Naive thymus-derived CD8-positive, alpha-beta T cell (primary cell): ENCODE results near the gene TBXA2R. TPM values are rescaled to one million over a fixed set of nuclear protein-coding genes. Genes with fewer than 3 reads are reported as not detected.
"Not testable (repeated sequence)": the region's sequence is repeated elsewhere in the genome, so short reads cannot be mapped to it uniquely, and the experiment has no call there.

Experiments
- ATAC-seq, 2 donors: fragments of 150-1000 bp; cut with Tn5 transposase in 1 of 2; sonication (Bioruptor Pico), chemical (Tn5 transposase) in 1 of 2; 1 replicate in 1 of 2; 2 replicates in 1 of 2; pipeline ENCODE4 v1.10.0; 2021; ENCODE audit warnings: mild to moderate bottlenecking in 2 of 2, moderate library complexity in 2 of 2
- POLR2A ChIA-PET: fragments of 350-600 bp; sonication (Branson Sonifier 250); formaldehyde crosslinking; loops from one replicate; lab custom pipeline; 2021; ENCODE audit warnings: antibody characterized with exemption; lab: Charles Lee
- DNase-seq, 10 donors: peaks; one replicate each; pipeline versions ENCODE4 v3.0.0 to v3.0.0-alpha.2; 2020 to 2022
- H3K27ac Mint-ChIP-seq, 10 donors: one replicate each; pipeline ENCODE4 v1.8.0; 2020 to 2022; ENCODE audit warnings: mild to moderate bottlenecking in 10 of 10, mixed read lengths in 10 of 10, moderate library complexity in 4 of 10, inconsistent platforms in 1 of 10
- H3K27me3 Mint-ChIP-seq, 5 donors: one replicate each; pipeline ENCODE4 v1.8.0; 2021 to 2022; ENCODE audit warnings: mixed read lengths in 5 of 5
- H3K36me3 Mint-ChIP-seq, 3 donors: one replicate each; pipeline ENCODE4 v1.8.0; 2020 to 2022; ENCODE audit warnings: mixed read lengths in 3 of 3, mild to moderate bottlenecking in 2 of 3, inconsistent platforms in 1 of 3
- H3K4me1 Mint-ChIP-seq, 4 donors: one replicate each; pipeline ENCODE4 v1.8.0; 2021 to 2022; ENCODE audit warnings: mixed read lengths in 4 of 4
- H3K4me3 Mint-ChIP-seq, 10 donors: one replicate each; pipeline ENCODE4 v1.8.0; 2020 to 2022; ENCODE audit warnings: mild to moderate bottlenecking in 10 of 10, mixed read lengths in 10 of 10, moderate library complexity in 6 of 10, inconsistent platforms in 1 of 10
- H3K9me3 Mint-ChIP-seq, 9 donors: one replicate each; pipeline ENCODE4 v1.8.0; 2020 to 2022; ENCODE audit warnings: mixed read lengths in 9 of 9, mild to moderate bottlenecking in 3 of 9, inconsistent platforms in 1 of 9, moderate library complexity in 1 of 9
- polyA plus RNA-seq, 3 donors: library from polyadenylated mRNA; unstranded; fragments of 300-500 nt; fragmentation: Illumina TruSeq; gene quantifications; one replicate each; pipeline ENCODE4 v1.2.3, GENCODE V29; 2021
- total RNA-seq, 8 experiments: library from RNA in 2 of 8; stranded (reverse) in 2 of 8; gene quantifications; one replicate each; pipeline ENCODE4 v1.2.3 and lab custom pipeline; 2021 to 2026

The TBXA2R gene
- total and polyA plus RNA-seq, 5 experiments from 2014 or later: 11.7 to 26.9 (median 19.1) TPM

GRCh38 chr19:3590991-3591659, 15.6 kb downstream of the TBXA2R start:
- H3K27me3 Mint-ChIP-seq: no peaks in the 10 kb centered on the region
- POLR2A ChIA-PET: interaction anchor here (0.6 to 2.7 kb wide), 3 partner anchors 11 to 17 kb away, joined by 3 to 13 read pairs (median 8); no protein-coding TSS in a partner anchor
- H3K9me3 Mint-ChIP-seq: no peaks in the 10 kb centered on the region
- ATAC-seq: no peak
- peak overlapping the region in 4 of 10 donors; percentile 35 to 65 (median 62) for H3K27ac Mint-ChIP-seq
- H3K36me3 Mint-ChIP-seq: peaks cover 0 to 9% (median 0%) of the 10 kb centered on the region in 3 donors
- H3K4me1 Mint-ChIP-seq: peaks cover 0 to 5% (median 2%) of the 10 kb centered on the region in 4 donors
- H3K4me3 Mint-ChIP-seq: no peak overlapping the region
- DNase-seq: no peak

- POLR2A ChIA-PET: interaction anchor here (1.8 kb wide), 1 partner anchor 18 kb away, joined by 8 read pairs; no protein-coding TSS in a partner anchor
- no peak for DNase-seq
Measured at GRCh38 chr19:3589949-3590348, 16.7 kb downstream of the TBXA2R start.

GRCh38 chr19:3589439-3589838, 17.2 kb downstream of the TBXA2R start:
- peak overlapping the region in 5 of 10 donors; percentile 27 to 67 (median 46) for H3K27ac Mint-ChIP-seq
- no peaks in the 10 kb centered on the region for H3K9me3 Mint-ChIP-seq
- peaks cover 0 to 3% (median 0%) of the 10 kb centered on the region in 3 donors for H3K36me3 Mint-ChIP-seq
- ATAC-seq (no peak), DNase-seq (no peak)
- H3K4me3 Mint-ChIP-seq: no peak overlapping the region
- POLR2A ChIA-PET: interaction anchor here (1.8 kb wide), 1 partner anchor 19 kb away, joined by 8 read pairs; no protein-coding TSS in a partner anchor
- H3K27me3 Mint-ChIP-seq: no peaks in the 10 kb centered on the region
- peaks cover 0 to 5% (median 2%) of the 10 kb centered on the region in 4 donors for H3K4me1 Mint-ChIP-seq

More at GRCh38 chr19:3589949-3590348, 16.7 kb downstream of the TBXA2R start:
- Mint-ChIP-seq H3K27ac (peak overlapping the region in 1 of 10 donors; percentile 41), H3K4me3 (no peak overlapping the region), H3K36me3 (peaks cover 0 to 6% (median 0%) of the 10 kb centered on the region in 3 donors), H3K4me1 (peaks cover 0 to 5% (median 2%) of the 10 kb centered on the region in 4 donors), H3K9me3 (no peaks in the 10 kb centered on the region), H3K27me3 (no peaks in the 10 kb centered on the region)
- no peak for ATAC-seq

- Mint-ChIP-seq H3K4me3 (peak overlapping the region in 3 of 10 donors; percentile 26 to 65 (median 29)), H3K27ac (peak overlapping the region in 1 of 10 donors; percentile 50), H3K9me3 (no peaks in the 10 kb centered on the region), H3K4me1 (peaks cover 0 to 3% (median 0%) of the 10 kb centered on the region in 4 donors), H3K36me3 (no peaks in the 10 kb centered on the region), H3K27me3 (no peaks in the 10 kb centered on the region)
- DNase-seq (no peak), ATAC-seq (no peak)
- POLR2A ChIA-PET: interaction anchor here (1.0 to 3.5 kb wide), 6 partner anchors 14 to 316 kb away, joined by 3 to 39 read pairs (median 9); partner anchors contain the start of gene MFSD12
Measured at GRCh38 chr19:3586707-3587346, 19.8 kb downstream of the TBXA2R start.

- Mint-ChIP-seq H3K27me3 (no peaks in the 10 kb centered on the region), H3K27ac (peak overlapping the region in 2 of 10 donors; percentile 19 to 43), H3K4me1 (peaks cover 0 to 3% (median 0%) of the 10 kb centered on the region in 4 donors), H3K9me3 (no peaks in the 10 kb centered on the region), H3K4me3 (peak overlapping the region; percentile 56 to 79 (median 66)), H3K36me3 (no peaks in the 10 kb centered on the region)
- peak; percentile 26 to 79 (median 56) for DNase-seq
- ATAC-seq: peak; percentile 60 to 72
- POLR2A ChIA-PET: interaction anchor here (0.8 to 3.5 kb wide), 13 partner anchors 12 to 315 kb away, joined by 3 to 39 read pairs (median 4); partner anchors contain the start of genes HMG20B and MFSD12
Measured at GRCh38 chr19:3586127-3586626, 20.5 kb downstream of the TBXA2R start.

- DNase-seq (peak in 2 of 10 donors; percentile 19 to 32), ATAC-seq (peak; percentile 40 to 70)
- Mint-ChIP-seq H3K27me3 (no peaks in the 10 kb centered on the region), H3K4me1 (peaks cover 0 to 3% (median 0%) of the 10 kb centered on the region in 4 donors), H3K4me3 (peak within 1 kb of the TSS; percentile 56 to 79 (median 66)), H3K27ac (peak within 1 kb of the TSS in 3 of 10 donors; percentile 15 to 48 (median 43)), H3K9me3 (peaks cover 0 to 1% (median 0%) of the 10 kb centered on the region in 9 donors), H3K36me3 (no peaks in the 10 kb centered on the region)
- POLR2A ChIA-PET: interaction anchor here (0.6 to 3.5 kb wide), 14 partner anchors 9 to 304 kb away, joined by 3 to 39 read pairs (median 5); partner anchors contain the start of genes HMG20B and MFSD12
Measured at GRCh38 chr19:3585301-3586126, 21.2 kb downstream of the TBXA2R start, which contains the start of gene GIPC3. TSS of gene GIPC3 (plus strand) at chr19:3585478. CDS start at chr19:3585598, 120 bp downstream.

- H3K36me3 Mint-ChIP-seq, H3K4me3 Mint-ChIP-seq, H3K9me3 Mint-ChIP-seq, ATAC-seq, H3K4me1 Mint-ChIP-seq, H3K27me3 Mint-ChIP-seq, DNase-seq: not testable (repeated sequence)
- peak overlapping the region in 2 of 10 donors; percentile 15 to 48 for H3K27ac Mint-ChIP-seq
- POLR2A ChIA-PET: interaction anchor here (1.0 to 3.5 kb wide), 7 partner anchors 20 to 41 kb away, joined by 5 to 39 read pairs (median 7); partner anchors contain the start of gene MFSD12
Measured at GRCh38 chr19:3584036-3584802, 22.5 kb downstream of the TBXA2R start.

GRCh38 chr19:3581792-3582191, 24.9 kb downstream of the TBXA2R start:
- H3K9me3 Mint-ChIP-seq, H3K4me1 Mint-ChIP-seq, H3K36me3 Mint-ChIP-seq, H3K27ac Mint-ChIP-seq, DNase-seq, ATAC-seq, H3K4me3 Mint-ChIP-seq, H3K27me3 Mint-ChIP-seq: not testable (repeated sequence)
- POLR2A ChIA-PET: interaction anchor here (1.2 kb wide), 1 partner anchor 40 kb away, joined by 4 read pairs; no protein-coding TSS in a partner anchor

- peaks cover 0 to 1% (median 0%) of the 10 kb centered on the region in 9 donors for H3K9me3 Mint-ChIP-seq
- DNase-seq (no peak), ATAC-seq (no peak)
- peaks cover 0 to 2% (median under 1%) of the 10 kb centered on the region in 4 donors for H3K4me1 Mint-ChIP-seq
- POLR2A ChIA-PET: interaction anchor here (0.6 kb wide), 1 partner anchor 23 kb away, joined by 3 read pairs; the partner anchor contains the start of gene MFSD12
- H3K36me3 Mint-ChIP-seq: peaks cover 0 to 1% (median under 1%) of the 10 kb centered on the region in 3 donors
- no peak overlapping the region for H3K4me3 Mint-ChIP-seq
- H3K27me3 Mint-ChIP-seq: no peaks in the 10 kb centered on the region
- peak overlapping the region in 2 of 10 donors; percentile 33 to 34 for H3K27ac Mint-ChIP-seq
Measured at GRCh38 chr19:3580156-3580934, 26.3 kb downstream of the TBXA2R start.

- H3K27ac Mint-ChIP-seq: no peak overlapping the region
- DNase-seq (no peak), ATAC-seq (no peak)
- H3K36me3 Mint-ChIP-seq: peaks cover 0 to 8% (median 5%) of the 10 kb centered on the region in 3 donors
- no peak overlapping the region for H3K4me3 Mint-ChIP-seq
- POLR2A ChIA-PET: interaction anchor here (0.5 kb wide), 1 partner anchor 29 kb away, joined by 3 read pairs; no protein-coding TSS in a partner anchor
- H3K27me3 Mint-ChIP-seq: no peaks in the 10 kb centered on the region
- peaks cover 4 to 13% (median 6%) of the 10 kb centered on the region in 4 donors for H3K4me1 Mint-ChIP-seq
- H3K9me3 Mint-ChIP-seq: peaks cover 0 to 1% (median 0%) of the 10 kb centered on the region in 9 donors
Measured at GRCh38 chr19:3578390-3578789, 28.3 kb downstream of the TBXA2R start.
